GM12878 (cell line): ENCODE results near the gene WIPF2. TPM values are rescaled to one million over a fixed set of nuclear protein-coding genes. Genes with fewer than 3 reads are reported as not detected.

ENCODE experiments used
- CUX1 ChIP-seq: IDR thresholded peaks from 2 replicates; pipeline ENCODE4 v1.6.1; 2012; ENCODE audit warnings: improper control_type of control experiment, low read depth, low read length; ENCODE audit not compliant: insufficient replicate concordance
- DPF2 ChIP-seq: fragments of 450-650 bp; IDR thresholded peaks from 2 replicates; pipeline ENCODE4 v1.6.1; 2017; ENCODE audit warnings: mild to moderate bottlenecking
- E2F4 ChIP-seq: IDR thresholded peaks from 2 replicates; pipeline ENCODE4 v1.6.1; 2012; ENCODE audit warnings: low read depth, low read length, improper control_type of control experiment
- EZH2 ChIP-seq: IDR thresholded peaks from 2 replicates; pipeline ENCODE4 v1.6.1; 2012; ENCODE audit warnings: low read depth, mild to moderate bottlenecking, control low read depth, inconsistent platforms, low read length, borderline replicate concordance; ENCODE audit not compliant: control insufficient read depth
- IKZF1 ChIP-seq: fragments of 450-650 bp; conservative IDR thresholded peaks from 2 replicates; pipeline ENCODE4 v1.6.1; 2017; ENCODE audit warnings: antibody characterized with exemption, mild to moderate bottlenecking
- NFIC ChIP-seq: IDR thresholded peaks from 2 replicates; pipeline ENCODE4 v1.6.1; 2012; ENCODE audit warnings: low read depth, mild to moderate bottlenecking, inconsistent platforms, low read length, moderate library complexity
- PML ChIP-seq: IDR thresholded peaks from 2 replicates; pipeline ENCODE4 v1.6.1; 2012; ENCODE audit warnings: low read length, inconsistent platforms
- POLR2AphosphoS2 ChIP-seq: IDR thresholded peaks from 2 replicates; pipeline ENCODE4 v1.6.1; 2011; ENCODE audit warnings: low read depth, mild to moderate bottlenecking, low read length, improper control_type of control experiment, moderate library complexity
- RFX5 ChIP-seq: IDR thresholded peaks from 2 replicates; pipeline ENCODE4 v1.6.1; 2011; ENCODE audit warnings: low read depth, low read length, improper control_type of control experiment
- SMAD1 ChIP-seq: fragments of 450-650 bp; IDR thresholded peaks from 2 replicates; pipeline ENCODE4 v1.6.1; 2018; ENCODE audit warnings: mild to moderate bottlenecking, low read depth; ENCODE audit not compliant: partially characterized antibody
- SP1 ChIP-seq: IDR thresholded peaks from one replicate; pipeline ENCODE4 v1.6.1; 2011; ENCODE audit warnings: low read depth, low read length
- ZNF207 ChIP-seq: fragments of 450-650 bp; IDR thresholded peaks from 2 replicates; pipeline ENCODE4 v1.6.1; 2014; ENCODE audit warnings: antibody characterized with exemption, mild to moderate bottlenecking, borderline replicate concordance
- polyA plus RNA-seq, 11 experiments: library from polyadenylated mRNA; depleted of rRNA in 4 of 11; unstranded in 6 of 11; stranded (reverse) in 5 of 11; fragments of >200 nt; fragmentation: Nextera tagmentation in 4 of 11; fragmentation: Illumina TruSeq in 1 of 11; extraction: Ambion mirVana in 4 of 11; extraction: Trizol in 1 of 11; gene quantifications; 1 replicate in 1 of 11; 2 replicates in 10 of 11; pipeline versions ENCODE4 v1.2.1 to v1.2.3, GENCODE V29; 2011 to 2016; ENCODE audit warnings: inconsistent platforms in 2 of 11, missing spikeins in 2 of 11, low read depth in 1 of 11
- total RNA-seq, 4 experiments: library from RNA; depleted of rRNA in 3 of 4; stranded (reverse); fragments of >200 nt in 3 of 4; fragmentation: Illumina TruSeq in 1 of 4; extraction: Trizol in 1 of 4; gene quantifications; 2 replicates each; pipeline versions ENCODE4 v1.2.1 to v1.2.3, GENCODE V29; 2013 to 2021
- TF ChIP-seq, protein P1 (sequence below): fragments of 450-650 bp; formaldehyde crosslinking; IDR thresholded peaks from 2 replicates; pipeline ENCODE4 v1.4.0; 2022; ENCODE audit warnings: mild to moderate bottlenecking, moderate library complexity
- TF ChIP-seq, protein P2 (sequence below): fragments of 450-650 bp; IDR thresholded peaks from 2 replicates; pipeline ENCODE4 v1.6.1; 2018; ENCODE audit warnings: borderline replicate concordance, mild to moderate bottlenecking; ENCODE audit not compliant: partially characterized antibody

Gene WIPF2
- total and polyA plus RNA-seq, 10 of the 15 experiments (the other 5 are each of a cell fraction or from before 2014, with no cell fraction given): 4.2 to 20.8 (median 7.1) TPM

- TF ChIP-seq, protein P1, sequence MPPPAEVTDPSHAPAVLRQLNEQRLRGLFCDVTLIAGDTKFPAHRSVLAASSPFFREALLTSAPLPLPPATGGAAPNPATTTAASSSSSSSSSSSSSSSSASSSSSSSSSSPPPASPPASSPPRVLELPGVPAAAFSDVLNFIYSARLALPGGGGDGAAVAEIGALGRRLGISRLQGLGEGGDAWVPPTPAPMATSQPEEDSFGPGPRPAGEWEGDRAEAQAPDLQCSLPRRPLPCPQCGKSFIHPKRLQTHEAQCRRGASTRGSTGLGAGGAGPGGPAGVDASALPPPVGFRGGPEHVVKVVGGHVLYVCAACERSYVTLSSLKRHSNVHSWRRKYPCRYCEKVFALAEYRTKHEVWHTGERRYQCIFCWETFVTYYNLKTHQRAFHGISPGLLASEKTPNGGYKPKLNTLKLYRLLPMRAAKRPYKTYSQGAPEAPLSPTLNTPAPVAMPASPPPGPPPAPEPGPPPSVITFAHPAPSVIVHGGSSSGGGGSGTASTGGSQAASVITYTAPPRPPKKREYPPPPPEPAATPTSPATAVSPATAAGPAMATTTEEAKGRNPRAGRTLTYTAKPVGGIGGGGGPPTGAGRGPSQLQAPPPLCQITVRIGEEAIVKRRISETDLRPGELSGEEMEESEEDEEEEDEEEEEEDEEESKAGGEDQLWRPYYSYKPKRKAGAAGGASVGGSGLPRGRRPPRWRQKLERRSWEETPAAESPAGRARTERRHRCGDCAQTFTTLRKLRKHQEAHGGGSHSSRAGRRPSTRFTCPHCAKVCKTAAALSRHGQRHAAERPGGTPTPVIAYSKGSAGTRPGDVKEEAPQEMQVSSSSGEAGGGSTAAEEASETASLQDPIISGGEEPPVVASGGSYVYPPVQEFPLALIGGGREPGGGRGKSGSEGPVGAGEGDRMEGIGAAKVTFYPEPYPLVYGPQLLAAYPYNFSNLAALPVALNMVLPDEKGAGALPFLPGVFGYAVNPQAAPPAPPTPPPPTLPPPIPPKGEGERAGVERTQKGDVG (CRISPR knock-in tag): no peak
- TF ChIP-seq, protein P2, sequence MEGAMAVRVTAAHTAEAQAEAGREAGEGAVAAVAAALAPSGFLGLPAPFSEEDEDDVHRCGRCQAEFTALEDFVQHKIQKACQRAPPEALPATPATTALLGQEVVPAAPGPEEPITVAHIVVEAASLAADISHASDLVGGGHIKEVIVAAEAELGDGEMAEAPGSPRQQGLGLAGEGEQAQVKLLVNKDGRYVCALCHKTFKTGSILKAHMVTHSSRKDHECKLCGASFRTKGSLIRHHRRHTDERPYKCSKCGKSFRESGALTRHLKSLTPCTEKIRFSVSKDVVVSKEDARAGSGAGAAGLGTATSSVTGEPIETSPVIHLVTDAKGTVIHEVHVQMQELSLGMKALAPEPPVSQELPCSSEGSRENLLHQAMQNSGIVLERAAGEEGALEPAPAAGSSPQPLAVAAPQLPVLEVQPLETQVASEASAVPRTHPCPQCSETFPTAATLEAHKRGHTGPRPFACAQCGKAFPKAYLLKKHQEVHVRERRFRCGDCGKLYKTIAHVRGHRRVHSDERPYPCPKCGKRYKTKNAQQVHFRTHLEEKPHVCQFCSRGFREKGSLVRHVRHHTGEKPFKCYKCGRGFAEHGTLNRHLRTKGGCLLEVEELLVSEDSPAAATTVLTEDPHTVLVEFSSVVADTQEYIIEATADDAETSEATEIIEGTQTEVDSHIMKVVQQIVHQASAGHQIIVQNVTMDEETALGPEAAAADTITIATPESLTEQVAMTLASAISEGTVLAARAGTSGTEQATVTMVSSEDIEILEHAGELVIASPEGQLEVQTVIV: no peak
- TF ChIP-seq DPF2 (0 out of 2 replicates have a peak, but pooled peaks have one; percentile 24), SMAD1 (peak; percentile 72), NFIC (no peak), ZNF207 (no peak), E2F4 (no peak), SP1 (no peak), POLR2AphosphoS2 (no peak), EZH2 (no peak), PML (no peak), RFX5 (no peak), IKZF1 (0 out of 2 replicates have a peak, but pooled peaks have one; percentile 28), CUX1 (no peak)
Observed at GRCh38 chr17:40314584-40314956, 95.5 kb downstream of the WIPF2 start (continued).
